Stimulated activated CD8-positive, alpha-beta memory T cell treated with anti-CD3 and anti-CD28 coated beads, Interleukin-7, amount 100 ng/mL, for 24 hours (primary cell): ENCODE data around the gene SORCS2.

Source experiments
- DNase-seq: peaks from one replicate; pipeline ENCODE4 v3.0.0-alpha.2; 2020; ENCODE audit warnings: low read depth

SORCS2 gene

DNA sequence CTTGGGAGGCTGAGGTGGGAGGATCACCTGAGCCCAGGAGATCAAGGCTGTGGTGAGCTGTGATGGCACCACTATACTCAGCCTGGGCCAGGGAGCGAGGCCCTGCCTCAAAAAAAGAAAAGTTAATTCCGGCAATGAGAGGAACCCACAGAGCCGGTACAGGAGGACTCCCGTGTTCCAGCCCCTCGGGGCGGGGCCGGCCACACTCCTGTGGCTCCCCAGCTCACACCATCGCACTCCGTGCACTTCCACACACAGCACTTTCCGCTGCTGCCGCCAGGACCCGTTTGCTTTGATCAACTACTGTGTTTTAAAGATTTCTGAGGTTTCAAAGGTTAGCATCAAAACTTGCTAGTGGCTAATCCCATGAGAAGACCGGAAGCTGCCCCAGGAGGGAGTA is 575.6 kb downstream of the SORCS2 start:
- no peak for DNase-seq

DNA sequence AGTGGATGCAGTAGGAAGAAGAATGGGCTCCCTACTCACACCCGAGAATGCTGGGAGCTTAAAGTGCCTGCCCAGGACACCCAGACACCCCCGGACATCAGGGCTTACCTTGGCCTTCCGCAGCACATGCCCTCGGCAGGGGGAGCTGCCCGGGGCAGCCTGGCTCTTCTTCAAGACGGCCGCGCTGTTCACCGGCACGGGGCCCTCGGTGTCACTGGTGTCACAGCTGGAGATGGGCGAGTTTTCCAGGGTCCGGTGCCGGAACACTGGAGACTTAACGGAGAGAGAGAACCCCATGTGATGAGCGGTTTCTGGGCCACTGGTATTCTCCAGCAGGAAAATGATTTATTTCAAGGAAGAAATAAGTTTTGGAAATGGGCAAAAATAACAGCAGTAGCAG is 576.4 kb downstream of the SORCS2 start:
- DNase-seq, result no peak

DNA sequence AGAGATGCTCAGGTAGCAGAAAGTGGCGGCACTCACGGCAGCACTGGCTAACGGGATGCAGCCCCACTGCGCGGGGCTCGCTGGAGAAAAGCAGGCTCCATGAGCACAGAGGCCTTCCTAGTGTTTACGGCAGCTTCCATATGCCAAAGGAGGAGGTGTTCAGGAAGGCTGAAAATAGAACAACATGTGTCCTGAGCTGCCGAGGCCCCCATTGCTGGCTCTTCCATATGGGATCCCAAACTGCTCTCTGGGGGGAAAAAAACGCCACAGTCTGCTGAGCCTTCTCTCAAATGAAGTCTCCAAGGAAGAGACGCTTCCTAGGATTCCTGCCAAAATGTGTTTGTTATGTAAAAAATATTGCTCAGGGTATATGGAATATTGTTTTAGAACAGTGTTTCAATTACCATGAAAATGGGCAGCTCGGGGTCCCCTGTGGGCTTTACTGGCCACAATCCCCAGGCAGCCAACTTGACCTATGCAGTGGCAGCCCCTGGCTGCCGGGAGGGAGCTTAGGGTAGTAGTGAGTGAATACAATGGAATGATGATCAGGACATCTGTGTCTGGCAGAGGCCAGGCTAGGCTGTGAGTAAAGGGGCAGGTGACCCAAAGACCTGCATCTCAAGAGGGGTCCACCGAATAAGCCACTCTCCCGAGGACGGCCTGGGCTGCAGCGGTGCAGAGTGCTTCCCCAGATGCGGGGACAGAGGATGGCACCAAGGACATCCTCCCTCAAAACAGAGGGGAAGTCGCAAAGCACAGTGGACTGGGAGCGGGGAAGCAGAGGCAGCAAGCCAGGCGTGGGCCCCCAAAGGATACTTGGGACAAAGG is 577.3 kb downstream of the SORCS2 start:
- no peak for DNase-seq

DNA sequence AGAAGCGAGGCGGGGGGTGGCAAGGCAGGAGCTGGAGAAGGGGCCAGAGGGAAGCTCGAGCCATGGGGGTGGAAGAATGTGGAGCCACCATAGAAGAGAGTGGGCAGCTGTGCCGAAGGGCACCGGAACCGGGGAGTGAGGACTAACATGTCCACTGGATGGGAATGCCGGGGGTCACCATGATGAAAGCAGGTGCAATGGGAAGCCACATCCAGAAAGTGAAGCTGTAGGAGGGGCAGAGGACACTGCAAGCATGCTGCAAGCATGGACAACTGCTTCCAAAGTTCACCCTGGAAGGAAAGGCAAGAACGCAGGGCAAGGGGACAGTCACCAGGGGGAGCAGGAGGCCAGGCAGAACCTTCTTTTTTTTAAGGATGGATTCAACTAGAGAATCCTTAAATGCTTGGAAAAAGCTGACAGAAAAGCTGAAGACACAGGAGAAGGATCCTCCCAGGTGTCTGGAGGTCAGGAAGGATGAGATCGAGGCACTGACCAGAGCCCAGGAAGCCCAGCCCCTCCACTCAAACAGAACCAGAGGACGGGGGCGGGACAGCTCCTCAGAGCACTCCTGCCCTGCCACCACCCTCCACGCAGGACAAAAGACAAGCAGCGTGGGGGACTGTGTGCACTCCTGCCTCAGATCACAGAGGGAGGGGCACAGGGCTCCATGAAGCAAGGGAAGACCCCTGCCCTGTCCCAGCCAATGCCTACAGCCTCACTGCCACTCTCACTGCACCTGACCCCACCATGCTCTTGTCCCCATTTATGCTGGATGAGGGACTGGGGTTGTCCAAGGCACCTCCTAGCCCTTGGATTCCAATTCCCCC is 578.1 kb downstream of the SORCS2 start:
- DNase-seq, result no peak

DNA sequence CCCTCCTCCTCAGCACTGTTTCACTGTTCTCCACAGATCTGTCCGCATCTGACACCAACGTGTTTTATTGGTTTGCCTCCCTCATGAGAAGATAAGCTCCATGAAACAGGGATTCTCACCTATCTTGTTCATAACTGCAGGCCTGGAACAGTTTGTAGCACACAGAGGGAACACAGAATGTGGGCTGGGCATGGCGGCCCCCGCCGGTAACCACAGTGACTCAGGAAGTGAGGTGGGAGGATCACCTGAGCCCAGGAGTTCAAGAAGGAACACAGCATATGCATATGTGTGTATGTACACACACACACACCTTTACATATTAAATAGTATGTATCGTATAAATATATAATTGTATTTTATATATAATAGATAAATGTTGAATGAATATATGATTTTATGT is 578.7 kb downstream of the SORCS2 start:
- no peak for DNase-seq

DNA sequence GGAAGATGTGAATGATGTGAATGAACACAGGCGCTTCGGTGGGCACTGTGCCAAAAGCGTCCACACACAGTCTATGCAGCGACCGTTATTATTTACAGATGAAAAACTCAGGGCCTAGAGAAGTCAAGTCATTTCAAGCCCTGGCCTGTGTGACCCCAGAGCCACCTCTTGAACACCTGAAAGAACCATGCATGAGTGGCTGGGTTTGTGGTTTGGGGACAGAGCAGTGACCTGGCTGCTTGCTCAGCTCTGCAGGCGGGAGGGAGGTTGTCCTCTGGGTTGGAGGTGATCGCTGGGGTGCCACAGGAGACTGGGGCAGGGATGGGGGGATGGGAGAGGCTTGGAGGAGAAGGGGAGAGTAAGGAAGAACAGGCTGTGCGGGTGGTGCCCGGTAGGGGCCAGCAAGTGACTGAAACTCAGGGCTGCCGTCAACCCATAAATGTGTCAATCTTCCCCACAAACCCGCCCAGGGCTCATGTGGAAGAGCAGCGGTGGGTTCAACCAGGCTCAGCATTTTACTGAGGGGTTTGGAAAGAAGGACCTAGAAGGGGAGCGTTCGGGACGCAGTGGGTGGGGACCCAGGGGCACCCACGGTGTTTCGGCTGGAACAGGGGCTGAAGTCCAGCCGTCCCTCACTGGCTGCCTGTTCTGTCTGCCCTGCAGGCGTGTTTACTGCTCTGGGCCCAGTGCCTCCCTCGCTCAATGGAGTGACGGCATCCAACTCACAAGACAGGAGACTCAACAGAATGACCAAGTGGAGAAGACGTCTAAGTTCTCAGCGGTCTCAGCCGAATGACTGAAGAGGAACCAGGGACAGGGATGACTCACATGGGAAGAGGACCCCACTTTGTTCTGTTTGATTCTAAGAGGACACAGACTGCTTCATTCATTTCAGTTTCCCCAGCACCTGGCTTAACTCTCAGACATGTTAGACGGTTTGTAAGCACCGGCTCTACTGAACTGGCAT is 579.5 kb downstream of the SORCS2 start:
- no peak for DNase-seq

DNA sequence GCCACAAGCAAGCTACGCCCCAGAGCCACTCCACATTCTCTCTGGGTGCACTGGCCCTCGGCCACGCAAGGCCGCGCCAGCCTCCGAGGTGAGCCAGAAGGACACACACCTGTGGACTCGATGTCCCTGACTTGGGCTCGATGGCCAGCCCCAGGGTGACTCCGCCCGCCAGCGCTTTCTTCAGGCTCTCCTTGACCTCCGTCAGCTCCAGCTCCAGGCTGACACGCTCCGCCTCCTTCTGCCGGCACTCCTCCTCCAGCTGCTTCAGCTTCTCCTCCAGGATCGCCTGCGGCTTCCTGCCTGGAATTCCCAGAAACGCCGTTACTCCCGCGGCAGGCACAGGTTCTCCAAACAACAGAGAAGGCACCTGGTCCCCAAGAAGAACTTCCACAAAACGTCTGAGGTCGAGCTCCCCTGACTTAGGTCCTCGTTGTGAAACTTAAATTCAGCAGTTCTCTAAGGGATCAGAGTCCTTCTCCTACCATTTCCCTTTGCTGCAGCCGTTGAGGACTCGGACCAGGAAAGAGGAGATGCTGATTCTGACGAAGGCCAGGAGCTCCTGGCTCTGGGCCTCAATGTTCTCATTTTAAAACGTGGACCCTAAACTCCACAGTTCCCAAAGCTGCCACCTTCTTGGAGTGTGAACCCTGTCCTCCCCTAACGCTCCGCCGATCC is 580.5 kb downstream of the SORCS2 start:
- DNase-seq, result no peak

DNA sequence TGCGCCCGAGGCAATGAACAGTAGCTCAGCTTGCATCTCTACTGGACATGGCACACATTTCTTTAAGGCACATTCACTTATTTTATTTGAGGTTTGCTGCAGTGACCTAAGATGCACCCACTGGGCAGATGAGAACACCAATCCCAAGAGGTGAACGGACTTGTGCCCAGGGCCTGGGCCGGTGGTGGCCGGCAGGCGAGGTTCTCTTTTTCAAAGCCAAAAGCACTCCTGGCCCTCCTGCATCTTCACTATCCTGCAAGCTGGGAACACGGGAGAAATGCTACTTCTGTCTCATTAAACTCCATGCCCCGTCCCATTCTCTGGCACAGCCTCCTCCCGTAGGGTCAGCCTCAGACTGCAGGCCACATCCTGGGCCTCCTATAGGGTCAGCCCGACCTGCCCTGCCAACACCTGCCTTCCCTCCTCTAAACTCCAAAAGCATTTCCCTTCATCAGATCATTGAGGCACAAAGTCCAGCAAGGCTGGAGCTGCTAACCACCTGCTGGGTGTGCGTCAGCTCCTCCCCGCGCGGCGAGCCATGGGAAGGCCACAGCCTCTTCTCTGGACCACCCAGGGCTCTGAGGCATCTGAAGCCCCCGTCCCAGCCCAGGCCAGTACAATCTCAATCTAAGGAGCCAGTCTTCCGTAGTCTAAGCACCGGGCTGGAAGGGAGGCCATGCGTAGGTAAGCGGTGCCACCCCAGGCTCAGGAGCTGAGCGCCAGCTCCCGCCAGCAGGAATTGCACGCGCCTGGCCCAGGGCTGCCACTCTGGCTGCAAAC is 581.3 kb downstream of the SORCS2 start:
- no peak for DNase-seq

DNA sequence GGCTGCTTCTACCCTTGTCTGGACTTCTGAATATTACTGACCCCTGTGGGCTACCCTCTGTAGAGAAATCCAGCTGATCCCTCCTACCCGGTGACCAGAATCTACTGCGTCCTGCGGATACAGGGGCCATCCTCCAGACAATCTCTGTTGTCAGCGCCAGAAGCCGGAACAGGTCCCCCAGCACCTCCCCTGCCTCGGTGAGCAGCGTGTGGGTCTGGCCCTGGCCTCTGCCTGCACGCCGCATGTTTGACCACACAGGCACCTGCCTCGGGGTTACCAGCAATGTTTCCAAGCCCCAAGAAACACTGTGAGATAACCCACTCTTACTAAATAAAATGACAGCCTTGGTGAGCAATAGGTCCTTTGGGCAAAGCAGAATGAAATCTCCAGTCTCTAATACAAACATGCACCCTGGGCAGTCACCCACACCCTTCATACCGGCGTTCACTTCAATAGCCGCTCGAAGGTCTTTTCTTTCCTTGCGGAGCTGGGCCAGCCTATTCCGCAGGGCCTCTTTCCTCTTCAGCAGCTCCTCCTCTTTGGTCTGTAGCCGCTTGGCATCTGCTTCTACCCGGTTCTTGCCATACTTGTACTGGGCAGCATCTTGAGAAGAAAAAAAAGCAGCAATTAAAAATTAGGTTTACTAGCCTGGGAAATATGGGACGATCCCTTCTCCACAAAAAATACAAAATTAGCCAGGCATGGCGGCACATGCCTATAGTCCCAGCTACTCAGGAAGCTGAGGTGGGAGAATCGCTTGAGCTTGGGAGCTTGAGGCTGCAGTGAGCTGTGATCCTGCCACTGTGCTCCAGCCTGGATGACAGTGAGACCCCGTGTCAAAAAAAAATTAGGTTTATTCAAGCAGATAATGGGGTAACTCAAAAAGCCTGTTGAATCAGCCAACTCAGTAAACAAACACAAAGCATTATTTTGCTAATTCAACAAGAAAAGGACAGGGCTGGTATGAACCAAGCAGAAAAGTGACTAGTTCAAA is 582.3 kb downstream of the SORCS2 start:
- DNase-seq, result no peak

DNA sequence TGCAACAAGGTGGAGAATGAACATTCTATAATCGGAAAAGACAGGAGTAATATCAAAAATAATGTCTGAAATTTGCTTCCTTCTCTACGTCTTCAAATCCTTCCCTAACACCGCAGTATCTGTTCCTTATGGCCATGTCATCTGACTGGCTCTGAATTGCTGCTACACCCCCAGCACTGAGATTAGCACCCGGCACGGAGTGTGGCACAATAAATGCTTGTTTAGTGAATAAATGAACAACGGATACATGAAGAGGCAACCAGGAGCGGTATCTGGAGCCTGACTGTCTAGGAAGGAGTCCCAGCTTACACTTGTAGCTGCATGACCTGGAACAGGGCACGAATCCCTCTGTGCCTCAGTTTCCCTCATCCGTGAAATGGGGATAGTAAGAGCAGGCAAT is 583.1 kb downstream of the SORCS2 start:
- DNase-seq, result no peak

DNA sequence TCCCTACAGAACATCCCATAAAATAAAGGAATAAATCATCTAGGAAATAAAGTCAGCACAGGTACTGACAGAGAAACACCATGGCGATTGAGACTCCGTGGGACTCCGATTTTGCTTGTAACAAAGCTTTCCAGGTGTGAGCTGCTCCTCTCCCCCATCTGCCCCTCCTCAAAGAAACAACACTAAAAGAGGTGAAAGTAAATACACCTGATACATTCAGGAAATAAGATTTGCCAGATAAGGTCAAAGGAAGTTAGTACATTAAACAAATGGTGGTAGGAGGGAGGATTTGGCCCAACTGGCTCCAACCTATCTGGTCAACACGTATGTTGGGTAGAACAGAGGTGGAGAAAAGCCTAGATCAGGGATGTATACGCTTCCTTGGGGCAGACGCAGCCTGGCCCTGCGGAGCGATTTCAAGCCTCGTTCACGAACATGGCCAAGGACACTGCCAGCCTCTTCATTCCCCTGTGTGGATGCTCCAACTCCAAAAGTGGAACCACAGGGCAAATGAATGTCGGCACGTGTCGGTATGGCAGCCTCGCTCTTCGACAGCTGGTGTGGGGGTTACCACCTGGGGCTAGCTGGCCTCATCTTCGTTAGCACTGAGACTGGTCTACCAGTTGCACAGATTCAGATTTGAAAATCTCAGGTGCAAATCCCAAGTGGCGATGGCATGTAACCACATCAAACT is 584.8 kb downstream of the SORCS2 start:
- DNase-seq, result no peak

DNA sequence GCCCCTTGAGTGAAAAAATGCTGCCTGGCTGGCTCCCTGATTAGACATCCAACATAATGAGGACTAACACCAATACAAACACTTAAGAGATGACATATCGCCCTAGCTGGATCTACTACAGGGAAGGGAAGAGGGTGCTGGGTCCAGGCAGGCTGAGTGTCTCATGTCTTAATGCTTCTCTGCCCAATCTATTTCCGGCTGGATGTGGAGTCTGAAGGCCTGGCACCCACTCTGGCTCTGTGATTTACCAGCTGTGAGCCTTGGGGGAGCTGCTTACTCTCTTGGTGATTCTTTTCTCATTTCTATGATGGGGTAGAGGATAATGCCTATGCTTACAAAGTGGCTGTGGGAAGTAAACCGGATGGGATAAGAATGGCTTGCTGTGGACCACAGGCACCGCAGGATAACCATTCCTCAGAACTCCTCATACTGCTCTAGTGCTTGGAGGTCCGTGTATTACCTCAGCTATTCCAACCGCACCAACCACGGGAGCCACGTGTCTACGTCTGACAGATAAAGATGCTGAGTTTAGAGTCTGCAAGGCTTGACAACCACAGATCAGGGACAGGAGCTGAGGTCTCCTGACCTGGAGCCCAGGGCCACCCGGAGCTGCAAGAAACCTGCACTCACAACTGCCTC is 585.7 kb downstream of the SORCS2 start:
- no peak for DNase-seq

DNA sequence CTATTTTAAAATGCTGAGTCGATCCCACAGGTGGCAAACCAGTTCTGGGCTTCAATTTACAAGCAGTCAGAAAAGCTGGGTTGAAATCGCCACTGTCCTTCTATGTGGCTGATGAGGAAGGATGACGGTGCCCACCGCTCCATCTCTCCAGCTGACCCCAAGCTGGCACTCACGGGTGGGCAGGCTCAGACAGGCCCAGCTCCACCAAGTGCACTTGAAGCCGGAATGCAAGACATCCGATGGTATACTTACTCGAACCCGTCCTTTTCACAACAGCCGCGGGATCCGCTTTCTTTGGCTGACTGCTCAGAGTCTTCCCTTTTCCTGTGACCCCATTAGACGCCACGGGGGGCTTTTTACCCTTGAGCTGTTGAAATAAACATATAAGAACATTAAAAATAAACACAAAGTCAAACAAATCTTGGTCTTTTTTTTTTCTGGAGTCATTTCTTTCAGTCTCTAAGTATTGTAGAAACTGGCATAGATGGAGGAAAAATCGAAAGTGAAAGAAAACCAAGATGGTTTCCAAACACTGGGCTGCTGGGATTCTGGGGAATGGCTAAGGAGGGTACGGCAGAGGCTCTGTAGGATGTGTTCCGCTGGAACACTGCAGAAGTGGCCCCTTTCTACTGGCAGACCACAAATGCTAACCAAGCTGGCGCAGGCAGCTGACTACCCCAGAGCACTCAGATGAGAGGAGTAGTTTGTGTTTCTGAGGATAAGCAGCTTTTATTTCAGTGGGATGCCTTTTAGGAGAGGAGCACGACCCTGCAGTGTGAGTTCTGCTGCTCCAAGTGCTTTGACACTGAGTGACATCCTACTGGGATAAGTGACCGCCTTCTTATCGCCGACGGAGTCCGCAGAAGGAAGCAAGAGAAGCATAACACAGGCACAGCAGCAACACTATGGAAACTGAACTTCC is 586.4 kb downstream of the SORCS2 start:
- no peak for DNase-seq

DNA sequence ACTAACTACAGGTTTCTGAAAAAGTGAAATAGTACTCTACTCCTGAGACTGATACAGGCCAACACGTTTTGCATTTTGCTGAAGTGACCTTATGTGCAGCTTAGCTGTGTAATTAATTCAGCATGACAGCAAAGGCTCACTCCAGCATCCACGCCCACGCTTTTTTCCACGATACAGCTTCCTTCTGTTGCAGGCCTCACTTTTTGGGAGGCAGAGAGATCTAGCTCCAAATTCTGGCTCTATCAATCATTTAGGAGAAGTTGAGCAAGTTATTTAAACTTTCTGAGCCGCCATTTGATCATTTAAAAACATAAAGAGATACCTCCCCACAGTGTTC is 587.1 kb downstream of the SORCS2 start:
- no peak for DNase-seq

DNA sequence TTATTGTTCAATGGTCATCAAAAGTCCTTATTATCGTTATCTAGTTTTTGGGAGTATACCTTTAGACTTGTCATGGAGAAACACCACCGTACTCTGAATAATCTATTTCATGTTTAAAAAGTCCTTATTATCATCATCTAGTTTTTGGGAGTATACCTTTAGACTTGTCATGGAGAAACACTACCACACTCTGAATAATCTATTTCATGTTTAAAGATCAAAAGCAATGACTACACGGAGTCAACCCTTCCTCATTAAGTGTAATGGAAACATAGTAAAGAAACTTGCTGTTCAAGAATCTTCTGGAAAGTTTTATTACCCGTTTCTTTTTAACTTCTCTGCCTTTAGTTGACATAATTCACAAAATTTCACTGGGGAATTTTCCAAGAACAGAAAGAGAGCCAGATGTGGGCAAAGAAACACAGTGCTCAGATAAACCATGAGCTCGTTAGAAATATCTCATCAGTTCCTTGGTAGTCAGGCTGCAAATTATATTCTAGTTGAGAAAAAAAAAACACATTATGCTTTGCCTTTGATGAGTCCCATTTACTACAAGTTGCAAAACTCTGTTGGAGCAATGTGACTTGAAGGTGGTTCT is 588.5 kb downstream of the SORCS2 start:
- no peak for DNase-seq

DNA sequence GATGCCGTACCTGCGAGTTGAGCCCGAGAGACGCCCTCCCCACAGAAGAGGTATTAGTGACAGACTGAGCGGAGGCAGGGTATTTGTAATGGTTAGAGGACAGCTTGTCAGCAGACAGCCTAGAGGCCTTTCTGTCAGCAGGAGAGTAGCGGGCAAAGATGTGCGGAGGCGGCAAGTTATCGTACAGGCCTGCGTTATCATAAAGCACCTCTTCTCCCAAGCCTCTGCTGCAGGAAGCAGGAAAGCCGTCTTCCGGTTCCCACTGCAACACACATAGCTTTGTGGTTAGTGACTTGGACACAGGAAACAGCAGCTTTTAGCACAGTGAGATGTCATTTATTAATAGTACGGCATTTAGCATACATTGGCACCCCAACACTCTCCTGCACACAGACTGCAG is 589.0 kb downstream of the SORCS2 start:
- DNase-seq, result no peak

DNA sequence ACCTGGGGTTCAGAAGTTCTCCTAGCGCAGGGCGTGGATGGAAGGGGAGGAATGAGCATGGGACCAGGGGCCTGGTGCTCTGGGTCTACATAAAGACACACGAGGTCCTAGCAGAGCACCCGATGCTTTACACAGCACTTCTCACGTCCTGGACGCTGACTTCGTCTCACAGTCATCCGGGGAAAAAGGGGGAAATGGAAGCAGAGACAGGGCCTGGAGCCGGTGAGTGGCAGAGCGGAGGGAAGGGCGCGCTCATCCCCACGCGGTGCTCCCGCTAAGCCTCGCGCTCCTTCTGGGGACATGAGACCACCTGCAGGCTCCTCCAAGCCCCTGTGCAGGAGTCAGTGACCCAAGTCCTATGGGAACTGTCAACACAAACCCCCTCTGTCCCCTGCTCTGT is 589.7 kb downstream of the SORCS2 start:
- DNase-seq, result no peak
